ENCODE measurements around the gene PTGES.

PTGES gene

GRCh38 chr9:129716091-129716490 is 36.8 kb downstream of the PTGES start:
- DNase-seq: no peak

GRCh38 chr9:129714511-129715061 is 38.3 kb downstream of the PTGES start:
- DNase-seq: no peak

GRCh38 chr9:129713402-129713679 is 39.5 kb downstream of the PTGES start:
- DNase-seq: no peak

GRCh38 chr9:129712634-129713401 is 40.0 kb downstream of the PTGES start:
- no peak for DNase-seq

- DNase-seq: no peak
These were observed 42.7 kb downstream of the PTGES start for GRCh38 chr9:129710169-129710453.

- no peak for DNase-seq
These were observed 43.2 kb downstream of the PTGES start for GRCh38 chr9:129709438-129710168.

- no peak for DNase-seq
These were observed 44.0 kb downstream of the PTGES start for GRCh38 chr9:129708793-129709192.

- DNase-seq: no peak
These were observed 48.0 kb downstream of the PTGES start for GRCh38 chr9:129704807-129705206.

GRCh38 chr9:129703667-129704355 is 49.0 kb downstream of the PTGES start:
- no peak for DNase-seq

- no peak for DNase-seq
These were observed 50.0 kb downstream of the PTGES start for GRCh38 chr9:129702589-129703520.

GRCh38 chr9:129701549-129701948 is 51.3 kb downstream of the PTGES start:
- DNase-seq: no peak

GRCh38 chr9:129701054-129701453 is 51.8 kb downstream of the PTGES start:
- DNase-seq: no peak

- DNase-seq: no peak
These were observed 54.5 kb downstream of the PTGES start for GRCh38 chr9:129698254-129698757.

GRCh38 chr9:129697656-129698253 is 55.1 kb downstream of the PTGES start:
- no peak for DNase-seq

- no peak for DNase-seq
These were observed 55.7 kb downstream of the PTGES start for GRCh38 chr9:129696944-129697655.

- DNase-seq: no peak
These were observed 57.0 kb downstream of the PTGES start for GRCh38 chr9:129695870-129696269.

GRCh38 chr9:129694243-129694646 is 58.6 kb downstream of the PTGES start:
- DNase-seq: no peak

- no peak for DNase-seq
These were observed 59.1 kb downstream of the PTGES start for GRCh38 chr9:129693741-129694140.

GRCh38 chr9:129692534-129692933 is 60.3 kb downstream of the PTGES start:
- DNase-seq: no peak

Measured in RPMI8226 (cell line).